HG03571 (cell line): ENCODE measurements around the gene MBNL1.

Experiments
- ATAC-seq: cut with Tn5 transposase; IDR thresholded peaks from one replicate; pipeline ENCODE4 v1.9.1; 2021; ENCODE audit not compliant: unreplicated experiment

The MBNL1 gene

GRCh38 chr3:152470095-152470494 is 201.4 kb downstream of the MBNL1 start:
- ATAC-seq, result no peak

DNA sequence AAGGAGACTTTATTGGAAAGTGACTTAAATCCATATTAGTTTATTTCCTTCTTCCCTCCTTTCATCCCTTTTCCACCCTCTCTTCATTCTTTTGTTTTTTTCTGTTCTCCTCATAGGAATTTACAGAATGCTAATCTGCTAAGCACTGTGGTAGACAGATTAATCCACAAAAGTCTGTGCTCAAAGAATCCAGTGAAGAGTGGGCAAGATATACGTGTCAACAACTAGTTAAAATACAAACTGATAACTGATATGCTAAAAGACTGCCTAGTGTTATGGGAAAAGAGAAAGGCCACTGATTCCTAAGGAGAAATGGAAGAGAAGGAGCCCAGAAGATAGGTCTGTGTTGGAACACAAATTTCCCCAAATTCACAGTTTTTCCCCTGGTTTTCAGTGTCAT is 202.2 kb downstream of the MBNL1 start:
- no peak for ATAC-seq

DNA sequence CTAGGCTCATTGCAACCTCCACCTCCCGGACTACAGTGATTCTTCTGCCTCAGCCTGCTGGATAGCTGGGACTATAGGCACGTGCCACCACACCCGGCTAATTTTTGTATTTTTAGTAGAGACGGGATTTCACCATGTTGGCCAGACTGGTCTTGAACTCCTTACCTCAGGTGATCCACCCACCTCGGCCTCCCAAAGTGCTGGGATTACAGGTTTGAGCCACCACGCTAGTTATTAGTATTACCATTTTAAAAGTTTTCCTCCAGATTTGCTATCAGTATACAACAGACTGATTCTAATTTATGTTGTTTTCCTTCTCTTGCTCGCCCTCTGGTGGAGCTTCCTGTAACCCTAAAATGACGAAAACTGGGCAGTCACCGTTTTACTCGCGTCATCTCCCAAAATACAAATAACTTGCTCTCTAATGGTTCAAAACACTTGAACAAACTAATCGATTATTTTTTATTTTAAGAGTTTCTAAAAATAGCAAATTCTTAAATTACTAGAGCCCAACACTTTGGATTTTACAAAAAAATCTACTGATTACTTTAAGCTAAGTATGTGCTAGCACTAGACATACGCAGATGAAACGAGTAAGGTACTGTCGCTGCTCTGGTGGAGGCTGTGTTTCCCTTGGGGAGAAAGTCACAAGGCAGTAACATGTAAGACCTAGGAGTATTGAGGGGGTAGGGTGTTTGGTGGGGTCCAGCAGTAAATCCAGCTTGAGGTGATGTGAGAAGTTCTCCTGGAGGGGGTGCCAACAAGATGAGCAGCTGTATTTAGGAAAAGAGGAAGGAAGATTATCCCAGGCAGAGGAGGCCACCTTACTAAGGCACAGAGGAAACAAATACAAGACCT is 203.3 kb downstream of the MBNL1 start:
- peak; percentile 51 for ATAC-seq

DNA sequence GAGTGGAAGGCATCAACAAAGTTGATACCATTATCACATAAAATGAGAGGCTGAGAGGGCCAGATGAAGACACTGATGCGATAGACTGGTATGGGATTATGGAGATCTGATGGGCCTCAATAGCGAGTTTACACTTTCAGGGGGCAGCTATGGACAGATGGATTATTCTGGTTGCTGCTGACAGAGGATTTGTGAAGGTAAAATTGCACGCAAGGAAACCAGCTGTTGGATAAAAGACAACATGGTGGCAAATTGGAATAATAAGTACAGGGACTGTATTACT is 203.9 kb downstream of the MBNL1 start:
- ATAC-seq, result no peak

- peak; percentile 62 for ATAC-seq
Observed at GRCh38 chr3:152474585-152474984, 205.9 kb downstream of the MBNL1 start.

DNA sequence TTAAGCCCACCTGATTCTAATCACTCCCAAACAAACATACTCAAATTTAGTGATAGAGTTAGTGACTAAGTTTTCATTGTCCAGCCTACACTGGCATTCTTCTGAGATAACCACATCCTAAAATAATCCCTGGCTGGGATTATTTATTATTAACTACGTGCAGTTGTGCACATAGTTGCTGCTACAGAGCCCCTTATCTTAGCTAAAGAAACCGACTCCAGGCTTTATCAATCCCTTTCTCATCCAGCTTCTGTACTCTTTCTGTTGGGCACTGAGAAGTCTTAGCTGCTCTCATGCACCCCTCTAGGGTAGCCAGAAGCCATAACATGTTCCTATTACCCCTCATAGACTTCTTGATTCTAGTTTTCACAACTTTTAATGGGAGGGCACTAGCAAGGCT is 208.7 kb downstream of the MBNL1 start:
- no peak for ATAC-seq

- ATAC-seq, result peak; percentile 93
Observed at GRCh38 chr3:152480282-152480953, 211.7 kb downstream of the MBNL1 start.

GRCh38 chr3:152486364-152486763 is 217.6 kb downstream of the MBNL1 start:
- no peak for ATAC-seq

DNA sequence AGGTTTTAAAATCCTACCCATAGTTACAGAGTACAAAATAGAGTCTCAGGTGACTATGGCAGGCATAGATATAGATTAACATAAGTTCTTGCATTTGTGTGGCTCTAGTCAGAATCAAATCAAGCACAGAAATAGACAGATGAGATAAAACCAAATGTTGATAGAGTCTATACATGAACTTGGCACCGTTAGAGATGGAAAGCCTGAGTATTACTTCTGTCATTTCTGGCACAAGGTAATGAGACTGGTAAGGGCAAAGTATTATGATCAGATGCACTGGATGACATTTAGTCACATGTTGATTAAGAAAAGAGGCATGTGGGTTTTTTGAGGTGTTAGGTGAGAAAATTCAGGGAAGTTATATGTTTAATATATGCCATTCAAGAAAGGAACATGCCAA is 219.7 kb downstream of the MBNL1 start:
- ATAC-seq, result no peak

DNA sequence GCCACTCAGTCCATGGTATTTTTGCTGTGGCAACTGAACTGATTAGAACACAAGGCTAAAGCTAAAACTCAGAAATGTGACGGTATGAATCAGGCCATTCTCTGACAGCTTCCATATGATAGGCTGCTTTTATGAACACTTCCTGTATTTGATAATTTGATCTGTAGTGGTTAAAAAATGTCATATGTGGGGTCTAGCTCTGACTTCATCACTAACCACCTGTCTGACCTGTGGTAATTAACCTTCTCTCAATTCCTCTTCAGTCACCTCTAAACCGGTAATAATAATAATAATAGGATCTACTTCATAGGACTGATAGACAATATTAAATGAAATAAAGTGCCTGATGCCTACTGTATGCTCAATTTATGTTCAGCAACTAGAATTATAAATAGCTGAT is 223.2 kb downstream of the MBNL1 start:
- ATAC-seq, result peak; percentile 66

DNA sequence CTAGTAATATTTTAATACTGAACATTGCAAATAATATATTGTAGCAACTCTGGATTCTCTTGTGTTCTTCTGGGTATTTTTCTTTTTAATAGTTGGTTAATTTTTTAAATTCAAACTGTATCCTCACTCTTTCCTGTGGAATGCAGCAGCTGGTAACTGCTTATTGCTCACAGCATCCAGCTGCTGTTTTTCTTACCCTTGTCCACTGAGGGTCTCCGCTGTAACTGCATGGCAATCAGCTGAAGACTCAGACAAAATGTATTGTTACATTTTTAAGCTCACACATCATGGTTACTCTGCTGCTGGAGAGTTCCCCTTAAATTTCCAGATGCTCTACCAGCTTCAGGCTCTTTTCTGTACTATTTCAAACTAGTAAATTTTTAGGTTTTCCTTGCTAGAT is 227.6 kb downstream of the MBNL1 start:
- no peak for ATAC-seq

DNA sequence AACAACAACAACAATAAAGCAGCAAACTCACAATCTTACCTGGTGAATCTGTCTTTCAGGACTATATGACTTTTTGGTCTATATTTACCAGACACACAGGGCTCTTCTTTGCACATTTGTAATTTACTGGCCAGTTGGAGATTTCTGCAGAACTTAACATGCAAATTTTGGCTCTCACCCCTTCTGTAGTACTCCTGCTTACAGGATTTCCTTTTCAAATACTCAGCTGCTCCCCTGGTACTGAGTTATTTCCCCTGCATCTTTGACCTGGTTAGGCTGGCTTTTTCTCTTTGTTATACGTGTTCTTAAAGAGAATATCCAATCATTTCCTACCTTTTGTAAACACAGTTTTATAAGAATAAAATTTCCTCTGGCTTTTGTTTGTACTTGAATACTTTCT is 228.0 kb downstream of the MBNL1 start:
- no peak for ATAC-seq

GRCh38 chr3:152497457-152497856 is 228.7 kb downstream of the MBNL1 start:
- ATAC-seq, result no peak

DNA sequence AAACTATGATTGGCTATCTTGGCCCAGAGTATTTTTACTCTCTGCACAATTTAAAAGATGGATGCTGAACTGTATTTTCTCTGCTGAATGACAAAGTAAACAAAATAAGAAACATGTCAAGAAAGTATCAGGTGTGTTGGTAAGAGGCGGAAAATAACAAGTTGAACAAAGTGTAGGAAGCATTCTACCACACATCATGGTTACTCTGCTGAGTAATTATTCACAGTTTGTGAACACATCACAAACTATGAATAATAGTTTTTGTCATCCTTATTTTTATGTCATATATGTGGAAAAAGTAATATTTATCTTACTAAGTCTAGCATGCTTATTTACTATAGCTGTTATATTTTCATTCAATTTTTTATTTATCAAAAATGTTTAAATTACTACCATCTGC is 229.2 kb downstream of the MBNL1 start:
- ATAC-seq, result no peak

DNA sequence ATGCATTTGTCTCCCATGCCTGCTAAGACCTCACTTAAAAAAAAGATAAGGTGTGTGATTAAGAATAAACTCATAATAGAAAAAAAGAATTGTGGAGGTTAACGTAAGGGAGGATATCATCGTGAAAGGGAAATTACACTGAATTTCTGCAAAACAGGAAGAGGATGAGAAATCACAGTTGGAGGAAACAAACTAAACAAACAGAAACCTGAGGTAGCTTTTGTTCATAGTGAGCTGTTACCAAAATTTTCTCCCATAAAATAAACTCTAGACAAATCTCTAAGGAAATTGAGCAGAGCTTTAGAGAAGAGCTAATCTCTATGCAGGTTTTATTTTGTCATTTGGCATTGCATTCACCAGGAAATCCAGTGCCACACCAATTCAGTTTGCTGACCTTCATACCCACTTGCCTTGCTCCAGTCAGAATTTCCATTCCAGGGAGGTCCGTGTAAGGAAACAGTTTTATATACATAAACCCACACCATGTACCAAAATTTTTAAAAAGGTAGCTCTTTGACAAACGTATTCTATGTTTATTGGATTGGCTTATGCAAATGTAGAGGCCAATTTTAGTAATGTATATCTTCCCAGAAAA is 231.2 kb downstream of the MBNL1 start:
- ATAC-seq, result no peak

GRCh38 chr3:152505926-152506325 is 237.2 kb downstream of the MBNL1 start:
- peak; percentile 90 for ATAC-seq

- ATAC-seq, result no peak
Observed at GRCh38 chr3:152508705-152509104, 240.0 kb downstream of the MBNL1 start.

DNA sequence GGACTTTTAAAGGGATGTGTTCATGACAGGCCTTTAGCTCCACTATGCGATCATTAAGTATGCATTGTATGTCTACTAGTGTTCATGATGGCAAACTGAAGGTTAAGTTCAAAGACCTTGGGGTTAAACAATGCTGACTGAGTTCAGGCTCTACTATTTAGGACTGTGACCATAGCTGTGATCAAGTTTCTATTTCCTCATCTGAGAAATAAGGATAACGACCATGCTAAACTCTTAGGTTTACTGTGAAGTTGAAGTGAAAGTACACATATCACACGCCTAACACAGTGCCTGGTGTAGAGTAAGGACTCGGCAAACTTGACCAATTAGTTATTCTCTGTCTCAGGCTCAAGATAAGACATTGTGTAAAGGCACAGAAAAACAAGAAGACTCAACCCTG is 243.2 kb downstream of the MBNL1 start:
- peak; percentile 78 for ATAC-seq

GRCh38 chr3:152513301-152513960 is 244.7 kb downstream of the MBNL1 start:
- ATAC-seq, result no peak
